Cardiac fibroblast (primary cell): Measurements from ENCODE around the gene HDHD5.

Experiments
- DNase-seq, 2 donors: peaks; one replicate each; pipeline versions ENCODE4 v3.0.0 to v3.0.0-alpha.2; 2010; ENCODE audit warnings: low read depth in 2 of 2
- H3K4me3 ChIP-seq, 2 donors: replicated peaks in 1 of 2; 1 replicate in 1 of 2; 2 replicates in 1 of 2; pipeline ENCODE4 v1.5.1; 2011; ENCODE audit warnings: low read depth in 2 of 2, low read length in 2 of 2, mild to moderate bottlenecking in 2 of 2, moderate library complexity in 1 of 2
- CTCF ChIP-seq: IDR thresholded peaks from one replicate; pipeline ENCODE4 v1.5.1; 2011; ENCODE audit warnings: low read depth, mild to moderate bottlenecking, low read length, inconsistent platforms

The HDHD5 gene

GRCh38 chr22:17158568-17159503 is at the start of gene HDHD5:
TSS of gene HDHD5 (minus strand) at chr22:17159277. CDS start at chr22:17159251, 26 bp downstream.
- no peak for TF ChIP-seq CTCF
- DNase-seq, result peak; percentile 86 to 91
- peak within 1 kb of the TSS; percentile 65 to 68 for H3K4me3 ChIP-seq

GRCh38 chr22:17205432-17205831 is 46.4 kb upstream of the HDHD5 start:
- no peak overlapping the region for H3K4me3 ChIP-seq
- DNase-seq, result peak in 1 of 2 donors; percentile 12
- TF ChIP-seq CTCF, result no peak

- peak; percentile 18 for TF ChIP-seq CTCF
- DNase-seq, result peak; percentile 22 to 35
- no peak overlapping the region for H3K4me3 ChIP-seq
Measured at GRCh38 chr22:17201285-17201945, 42.3 kb upstream of the HDHD5 start.

GRCh38 chr22:17199003-17199731 is 40.1 kb upstream of the HDHD5 start:
- peak overlapping the region in 1 of 2 donors; percentile 45 for H3K4me3 ChIP-seq
- peak; percentile 49 to 68 for DNase-seq
- TF ChIP-seq CTCF, result no peak

- H3K4me3 ChIP-seq, result peak overlapping the region in 1 of 2 donors; percentile 45
- no peak for TF ChIP-seq CTCF
- peak; percentile 20 to 28 for DNase-seq
Measured at GRCh38 chr22:17198170-17199002, 39.3 kb upstream of the HDHD5 start.

GRCh38 chr22:17194213-17194612 is 35.1 kb upstream of the HDHD5 start:
- no peak overlapping the region for H3K4me3 ChIP-seq
- TF ChIP-seq CTCF, result no peak
- no peak for DNase-seq
